ENCODE measurements around the gene PCDH9. TPM values are rescaled to one million over a fixed set of nuclear protein-coding genes. Genes with fewer than 3 reads are reported as not detected.

The PCDH9 gene
- total and polyA plus RNA-seq, 7 donors = under 0.01 to 15.7 (median 8.7) TPM; not detected in 1

DNA sequence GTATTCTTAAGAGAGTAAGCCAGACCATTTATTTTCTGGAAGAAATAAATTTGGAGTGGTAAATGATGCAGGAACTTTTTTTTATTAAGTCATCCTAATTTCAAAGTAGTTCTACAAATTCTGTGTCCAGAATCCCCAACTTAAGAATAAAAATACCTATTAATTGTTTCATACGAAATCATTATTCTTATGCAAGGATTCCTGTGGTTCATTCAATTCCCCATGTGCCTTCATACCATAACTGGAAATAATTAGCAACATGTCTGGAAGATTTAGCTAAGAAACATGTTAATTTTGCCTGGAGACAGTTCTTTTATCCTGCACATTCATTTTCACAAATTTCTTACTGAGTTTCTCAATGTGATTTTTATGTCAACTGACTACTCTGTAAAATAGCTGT lies 408.6 kb downstream of the PCDH9 start:
- no peak overlapping the region for H3K27ac ChIP-seq
- DNase-seq = no peak
- intact Hi-C loops (cut with DNase I) = no loop called here
- H3K4me3 ChIP-seq = no peak overlapping the region
- no peaks in the 10 kb centered on the region for H3K36me3 ChIP-seq
- WGBS, 2 donors = 82 to 84% methylated on average over 1 of the region's 1 CpG
- H3K4me1 ChIP-seq = no peaks in the 10 kb centered on the region
- no peak for TF ChIP-seq EP300 (IDR thresholded peaks at IDR 0.05)
- no peak for TF ChIP-seq POLR2A (IDR thresholded peaks at IDR 0.05)
- H3K9me3 ChIP-seq = no peaks in the 10 kb centered on the region
- H3K27me3 ChIP-seq = no peaks in the 10 kb centered on the region

DNA sequence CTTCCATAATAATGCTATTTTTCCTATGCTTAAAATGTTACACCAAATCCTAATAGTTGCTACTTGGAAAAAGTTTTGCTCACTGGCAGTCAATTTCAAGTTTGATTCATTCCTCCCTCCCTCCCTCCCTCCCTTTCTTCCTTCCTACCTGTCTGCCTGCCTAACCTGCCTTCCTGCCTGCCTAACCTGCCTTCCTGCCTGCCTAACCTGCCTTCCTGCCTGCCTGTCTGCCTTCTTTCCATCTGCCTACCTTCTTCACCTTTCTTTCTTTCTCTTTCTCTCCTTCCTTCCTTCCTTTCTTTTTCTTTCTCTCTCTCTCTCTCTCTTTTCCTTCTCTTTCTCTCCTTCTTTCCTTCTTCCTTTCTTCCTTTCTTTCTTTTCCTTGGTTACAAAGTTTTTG lies 418.7 kb downstream of the PCDH9 start:
- no peak overlapping the region for H3K27ac ChIP-seq
- no peaks in the 10 kb centered on the region for H3K36me3 ChIP-seq
- no peak overlapping the region for H3K4me3 ChIP-seq
- intact Hi-C loops (cut with DNase I) = no loop called here
- no peaks in the 10 kb centered on the region for H3K9me3 ChIP-seq
- no peak for DNase-seq
- TF ChIP-seq POLR2A (IDR thresholded peaks at IDR 0.05) (no peak), EP300 (IDR thresholded peaks at IDR 0.05) (no peak), POLR2AphosphoS5 (IDR thresholded peaks at IDR 0.05) (no peak)
- TF ChIP-seq, protein P1, sequence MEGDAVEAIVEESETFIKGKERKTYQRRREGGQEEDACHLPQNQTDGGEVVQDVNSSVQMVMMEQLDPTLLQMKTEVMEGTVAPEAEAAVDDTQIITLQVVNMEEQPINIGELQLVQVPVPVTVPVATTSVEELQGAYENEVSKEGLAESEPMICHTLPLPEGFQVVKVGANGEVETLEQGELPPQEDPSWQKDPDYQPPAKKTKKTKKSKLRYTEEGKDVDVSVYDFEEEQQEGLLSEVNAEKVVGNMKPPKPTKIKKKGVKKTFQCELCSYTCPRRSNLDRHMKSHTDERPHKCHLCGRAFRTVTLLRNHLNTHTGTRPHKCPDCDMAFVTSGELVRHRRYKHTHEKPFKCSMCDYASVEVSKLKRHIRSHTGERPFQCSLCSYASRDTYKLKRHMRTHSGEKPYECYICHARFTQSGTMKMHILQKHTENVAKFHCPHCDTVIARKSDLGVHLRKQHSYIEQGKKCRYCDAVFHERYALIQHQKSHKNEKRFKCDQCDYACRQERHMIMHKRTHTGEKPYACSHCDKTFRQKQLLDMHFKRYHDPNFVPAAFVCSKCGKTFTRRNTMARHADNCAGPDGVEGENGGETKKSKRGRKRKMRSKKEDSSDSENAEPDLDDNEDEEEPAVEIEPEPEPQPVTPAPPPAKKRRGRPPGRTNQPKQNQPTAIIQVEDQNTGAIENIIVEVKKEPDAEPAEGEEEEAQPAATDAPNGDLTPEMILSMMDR (IDR thresholded peaks at IDR 0.05) = no peak
- H3K4me1 ChIP-seq = peaks cover 0 to 4% (median 0%) of the 10 kb centered on the region in 4 donors
- no peaks in the 10 kb centered on the region for H3K27me3 ChIP-seq

DNA sequence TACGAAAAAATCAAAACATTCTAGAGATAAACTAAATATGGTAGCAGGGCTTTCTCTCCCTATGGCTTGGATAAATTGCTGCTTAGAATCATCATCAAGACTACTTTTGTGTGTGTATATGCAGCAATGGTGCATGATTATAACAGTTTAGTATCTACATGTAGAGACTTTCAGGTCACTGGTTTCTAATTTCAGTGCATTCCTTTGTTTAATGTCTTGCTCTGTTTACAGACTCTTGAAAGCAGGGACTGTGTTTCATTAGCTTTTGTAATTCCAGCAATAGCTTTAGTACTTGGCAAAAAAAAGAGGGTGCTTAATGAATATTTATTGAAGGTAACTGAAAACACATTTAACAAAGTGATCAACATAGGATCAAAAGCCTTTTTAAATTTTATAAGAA lies 420.7 kb downstream of the PCDH9 start:
- Histone ChIP-seq H3K9me3 (no peaks in the 10 kb centered on the region), H3K4me1 (peaks cover 0 to 8% (median 2%) of the 10 kb centered on the region in 4 donors), H3K36me3 (no peaks in the 10 kb centered on the region), H3K27me3 (no peaks in the 10 kb centered on the region), H3K27ac (no peak overlapping the region), H3K4me3 (no peak overlapping the region)
- intact Hi-C loops (cut with DNase I) = no loop called here
- 90% methylated on average over 1 of the region's 1 CpG for WGBS, 2 donors
- TF ChIP-seq, protein P1 (IDR thresholded peaks at IDR 0.05) = no peak
- no peak for TF ChIP-seq EP300 (IDR thresholded peaks at IDR 0.05)
- no peak for DNase-seq

DNA sequence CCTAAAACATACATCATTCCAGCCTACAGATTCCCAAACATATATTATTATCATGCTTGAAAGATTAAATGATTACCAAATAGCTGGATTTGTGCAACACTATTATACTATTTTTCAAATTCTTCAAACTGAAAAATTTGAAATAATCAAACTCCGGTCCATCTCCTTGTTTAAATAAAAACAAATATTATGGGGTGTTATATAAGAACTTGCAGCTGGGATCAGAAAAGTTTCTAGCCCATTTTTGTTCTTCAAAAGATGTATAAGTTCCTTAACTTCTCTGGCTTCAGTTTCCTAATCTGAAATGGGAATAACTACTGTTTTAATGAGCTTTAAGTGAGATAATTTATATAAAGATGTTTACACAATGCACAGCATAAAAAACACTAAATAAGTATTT lies 422.9 kb downstream of the PCDH9 start:
- no peaks in the 10 kb centered on the region for H3K36me3 ChIP-seq
- 82 to 92% methylated on average over 1 of the region's 1 CpG for WGBS, 2 donors
- H3K9me3 ChIP-seq = no peaks in the 10 kb centered on the region
- no peak overlapping the region for H3K27ac ChIP-seq
- no peak overlapping the region for H3K4me3 ChIP-seq
- TF ChIP-seq POLR2AphosphoS5 (IDR thresholded peaks at IDR 0.05) (no peak), POLR2A (IDR thresholded peaks at IDR 0.05) (no peak), EP300 (IDR thresholded peaks at IDR 0.05) (no peak)
- TF ChIP-seq, protein P1 (IDR thresholded peaks at IDR 0.05) = no peak
- H3K4me1 ChIP-seq = peaks cover 0 to 8% (median 2%) of the 10 kb centered on the region in 4 donors
- intact Hi-C loops (cut with DNase I) = no loop called here
- H3K27me3 ChIP-seq = no peaks in the 10 kb centered on the region
- DNase-seq = no peak

DNA sequence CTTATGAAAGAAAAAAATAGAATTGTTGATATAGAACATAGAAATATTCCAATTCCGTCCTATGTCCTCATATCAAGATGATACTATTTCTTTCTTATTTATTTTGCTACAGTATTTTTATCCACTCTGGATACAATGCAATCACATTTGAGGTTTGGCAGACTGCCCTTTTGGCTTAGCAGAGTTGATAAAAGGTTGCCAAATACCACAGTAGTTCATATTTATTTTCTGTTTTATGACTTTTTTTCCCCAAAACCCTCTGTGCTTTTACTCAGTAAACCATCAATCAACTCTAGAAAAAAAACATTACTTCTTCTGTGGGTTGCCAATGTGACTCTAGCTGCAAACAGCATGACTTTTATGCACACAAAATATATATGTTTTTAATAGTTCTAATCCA lies 424.5 kb downstream of the PCDH9 start:
- no peak for DNase-seq
- Histone ChIP-seq H3K4me3 (no peak overlapping the region), H3K4me1 (peaks cover 0 to 8% (median 2%) of the 10 kb centered on the region in 4 donors), H3K27me3 (no peaks in the 10 kb centered on the region), H3K9me3 (no peaks in the 10 kb centered on the region), H3K27ac (no peak overlapping the region), H3K36me3 (no peaks in the 10 kb centered on the region)
- intact Hi-C loops (cut with DNase I) = no loop called here
- TF ChIP-seq POLR2A (IDR thresholded peaks at IDR 0.05) = no peak
- no peak for TF ChIP-seq EP300 (IDR thresholded peaks at IDR 0.05)
- TF ChIP-seq, protein P1 (IDR thresholded peaks at IDR 0.05) = no peak
- TF ChIP-seq POLR2AphosphoS5 (IDR thresholded peaks at IDR 0.05) = no peak
- WGBS, 2 donors = 29 to 67% methylated on average over 1 of the region's 1 CpG
